Measurements from ENCODE around the gene ITGB3.
"Not testable (repeated sequence)": the region's sequence is repeated elsewhere in the genome, so short reads cannot be mapped to it uniquely, and the experiment has no call there.

Gene ITGB3

DNA sequence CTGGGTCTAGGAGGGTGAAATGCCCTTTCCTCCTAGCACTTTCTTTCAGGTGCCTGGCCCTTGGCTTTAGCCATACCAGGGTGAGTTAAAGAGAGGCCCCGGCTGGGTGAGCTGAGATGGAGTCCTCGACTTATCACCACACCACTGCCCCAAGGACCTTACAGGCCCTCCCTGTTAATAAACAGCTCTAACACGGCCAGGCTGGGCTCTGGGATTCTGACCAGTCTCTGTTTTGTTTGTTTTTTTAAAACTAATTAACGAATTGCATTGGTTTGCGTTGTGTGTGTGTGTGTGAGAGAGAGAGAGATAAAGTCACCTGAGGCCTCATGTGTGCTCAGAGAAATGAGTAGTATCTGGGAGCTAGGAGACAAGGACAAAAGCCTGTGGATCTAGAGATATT, 30.2 kb upstream of the ITGB3 start:
- DNase-seq = no peak

DNA sequence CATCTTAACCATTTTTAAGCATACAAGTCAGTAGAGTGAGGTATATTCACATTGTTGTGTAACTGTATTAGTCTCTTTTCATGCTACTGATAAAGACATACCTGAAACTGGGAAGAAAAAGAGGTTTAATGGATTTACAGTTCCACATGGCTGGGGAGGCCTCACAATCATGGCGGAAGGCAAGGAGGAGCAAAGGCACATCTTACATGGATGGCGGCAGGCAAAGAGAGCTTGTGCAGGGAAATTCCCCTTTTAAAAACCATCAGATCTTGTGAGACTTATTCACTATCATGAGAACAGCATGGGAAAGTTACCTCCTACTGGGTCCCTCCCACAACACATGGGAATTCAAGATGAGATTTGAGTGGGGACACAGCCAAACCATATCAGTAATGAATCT, 29.6 kb upstream of the ITGB3 start:
- DNase-seq = not testable (repeated sequence)

DNA sequence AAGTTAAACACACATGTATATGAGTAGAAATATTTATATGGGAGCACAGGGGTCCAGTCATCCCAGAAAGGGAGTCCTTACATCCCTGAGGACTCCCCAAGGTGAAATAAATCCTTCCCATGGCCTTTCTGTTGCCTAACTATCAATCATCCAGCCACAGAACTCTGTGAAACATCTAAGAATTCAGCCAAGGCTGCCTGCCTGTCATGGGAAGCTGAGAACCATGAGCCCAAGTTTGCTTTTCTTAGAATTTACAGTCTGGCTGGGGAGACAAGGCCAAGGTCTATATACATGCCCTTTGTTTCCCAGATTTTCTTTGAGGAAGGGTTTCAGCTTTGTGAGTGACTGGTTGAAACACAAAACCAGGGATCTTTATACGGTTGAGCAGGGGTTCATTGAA, 28.7 kb upstream of the ITGB3 start:
- no peak for DNase-seq

DNA sequence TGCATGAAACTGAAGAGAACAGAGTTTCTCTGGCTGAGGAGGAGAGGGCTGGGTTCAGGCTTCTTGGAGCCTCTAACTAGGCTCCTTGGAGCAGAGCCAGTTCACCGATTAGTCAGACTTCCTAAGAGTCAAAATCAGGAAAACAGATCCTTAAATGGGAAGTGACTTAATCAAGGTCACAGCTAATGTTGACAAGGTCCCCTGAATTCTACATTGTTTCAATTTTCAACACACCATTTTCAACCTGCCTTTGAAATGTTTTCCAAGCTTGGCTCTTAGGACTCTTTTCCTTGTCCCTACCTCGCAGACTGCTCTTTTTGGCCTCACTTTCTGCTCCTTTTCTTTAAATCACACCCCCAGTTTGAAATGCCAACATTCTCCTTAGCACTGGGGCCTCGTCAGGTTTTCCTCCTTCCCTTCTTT, 28.2 kb upstream of the ITGB3 start:
- DNase-seq = no peak

DNA sequence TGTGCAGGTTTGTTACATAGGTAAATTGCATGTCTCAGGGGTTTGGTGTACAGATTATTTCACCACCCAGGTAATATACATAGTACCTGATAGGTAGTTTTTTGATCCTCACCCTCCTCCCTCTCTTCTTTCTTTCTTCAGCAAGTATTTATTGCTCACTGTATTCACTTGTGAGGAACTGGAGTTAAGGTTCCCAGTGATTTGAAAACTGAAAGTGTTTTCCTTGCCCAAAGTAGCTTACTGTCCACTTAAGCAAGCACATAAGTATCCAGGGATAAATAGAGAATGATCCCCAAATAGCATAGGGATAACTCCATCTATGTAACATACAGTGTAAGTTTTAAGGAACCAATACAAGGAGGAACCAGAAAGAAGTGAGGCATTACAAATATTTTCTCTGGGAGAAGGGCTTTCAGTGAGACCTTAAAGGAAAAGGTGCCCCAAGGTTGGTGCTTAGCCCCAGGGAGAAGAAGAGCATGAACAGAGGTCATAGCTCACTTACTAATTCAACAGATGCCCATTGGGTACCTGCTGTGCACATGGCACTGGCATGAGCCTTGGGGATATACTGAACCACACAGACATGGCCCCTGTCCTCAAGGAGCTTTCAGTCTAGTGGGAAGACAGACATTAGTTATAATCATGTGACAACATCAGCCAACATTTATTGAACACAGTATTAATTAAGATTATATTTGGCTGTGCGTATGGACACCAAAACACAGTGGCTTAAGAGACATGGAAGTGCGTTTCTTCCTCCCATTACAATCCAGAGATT, 27.5 kb upstream of the ITGB3 start:
- DNase-seq = no peak

DNA sequence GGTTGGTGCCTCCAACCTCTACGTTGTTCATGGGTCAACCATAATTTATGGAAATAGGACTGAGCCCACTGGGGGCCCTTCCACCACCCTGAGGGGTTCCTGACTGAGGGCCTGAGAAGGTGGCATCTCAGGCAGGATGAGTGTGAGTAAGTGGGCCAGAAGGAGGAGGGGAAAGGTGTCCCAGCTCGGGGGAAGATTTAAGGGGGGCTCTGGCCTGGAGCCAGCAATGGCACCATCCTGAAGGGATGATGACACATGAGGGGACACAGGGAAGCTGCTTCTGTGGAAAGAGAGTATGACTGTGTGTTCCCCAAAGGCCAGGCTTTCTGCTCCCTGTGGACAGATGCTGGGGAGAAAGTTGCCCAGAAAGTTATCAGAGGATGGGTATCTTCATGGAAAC, 25.8 kb upstream of the ITGB3 start:
- no peak for DNase-seq

DNA sequence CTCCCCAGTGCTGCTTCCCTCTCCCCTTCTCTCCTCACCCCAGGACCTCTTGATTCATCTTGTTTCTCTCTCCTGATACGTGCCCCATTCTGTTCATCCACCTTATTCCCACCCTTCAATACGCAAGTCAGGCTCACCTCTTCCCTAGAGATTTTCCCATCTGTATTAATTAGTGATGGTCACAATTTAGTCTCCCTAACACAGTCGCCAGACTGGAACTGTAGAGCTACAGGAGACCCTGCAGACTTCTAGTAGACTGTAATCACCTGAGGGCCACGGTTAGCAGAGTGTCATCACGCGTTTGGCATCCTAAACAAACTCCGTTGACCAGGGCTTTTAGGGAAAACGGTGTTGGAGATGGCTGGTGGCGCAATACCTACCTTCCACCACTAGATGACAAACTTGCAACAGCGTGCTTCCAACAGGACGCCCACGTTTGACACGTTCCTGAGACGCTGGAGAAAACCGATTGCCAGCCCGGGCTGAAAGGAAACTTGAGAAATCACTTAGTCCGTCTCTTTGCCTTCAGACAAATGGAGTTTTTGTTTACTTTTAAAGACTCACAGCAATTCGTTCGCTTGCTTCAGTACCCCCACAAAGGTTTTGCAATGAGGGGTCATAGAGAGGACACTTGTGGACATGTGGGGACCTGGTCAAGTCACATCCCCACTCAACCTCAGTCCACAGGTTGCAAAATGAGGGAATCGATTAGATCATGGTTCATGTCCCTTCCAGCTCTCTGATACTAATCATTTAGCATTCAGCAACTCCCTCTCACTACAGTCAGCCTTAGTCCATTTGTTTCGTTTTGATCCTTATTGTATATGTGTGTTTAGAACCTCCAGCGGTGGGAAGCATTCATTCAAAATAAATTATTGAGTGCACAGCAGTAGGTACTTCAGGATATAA, 23.8 kb upstream of the ITGB3 start:
- peak; percentile 70 to 77 for DNase-seq

DNA sequence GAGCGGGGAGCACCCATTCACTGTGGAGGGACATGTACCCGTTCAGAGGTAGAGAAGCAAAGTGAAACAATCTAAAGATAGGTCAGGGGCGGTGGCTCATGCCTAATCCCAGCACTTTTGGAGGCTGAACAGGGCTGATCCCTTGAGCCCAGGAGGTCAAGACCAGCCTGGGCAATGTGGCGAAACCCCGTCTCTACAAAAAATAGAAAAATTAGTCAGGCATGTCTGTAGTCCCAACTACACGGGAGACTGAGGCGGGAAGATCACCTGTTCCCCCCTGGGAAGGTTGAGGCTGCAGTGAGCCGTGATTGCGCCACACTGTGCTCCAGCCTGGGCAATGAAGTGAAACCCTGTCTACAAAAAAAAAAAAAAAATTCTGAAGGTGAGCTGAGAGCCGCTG, 22.8 kb upstream of the ITGB3 start:
- DNase-seq = no peak

DNA sequence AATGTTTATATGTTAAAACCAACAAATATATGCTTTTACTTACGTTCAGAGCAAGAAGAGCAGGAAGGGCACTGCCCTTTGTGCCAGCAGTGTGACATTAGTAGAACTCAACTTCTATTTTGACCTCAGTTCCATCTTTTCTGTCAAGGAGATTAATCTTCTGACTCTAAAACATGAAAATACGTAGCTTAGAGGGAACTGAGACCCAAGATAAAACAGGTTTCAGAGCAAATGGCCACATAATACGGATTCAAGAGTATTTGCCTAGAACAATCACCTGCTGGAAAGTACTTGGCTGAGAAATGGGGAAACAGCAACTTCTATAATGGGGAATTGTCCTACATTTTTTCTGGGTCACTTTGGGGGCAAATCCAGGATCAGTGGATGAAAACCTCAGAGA, 22.3 kb upstream of the ITGB3 start:
- no peak for DNase-seq

DNA sequence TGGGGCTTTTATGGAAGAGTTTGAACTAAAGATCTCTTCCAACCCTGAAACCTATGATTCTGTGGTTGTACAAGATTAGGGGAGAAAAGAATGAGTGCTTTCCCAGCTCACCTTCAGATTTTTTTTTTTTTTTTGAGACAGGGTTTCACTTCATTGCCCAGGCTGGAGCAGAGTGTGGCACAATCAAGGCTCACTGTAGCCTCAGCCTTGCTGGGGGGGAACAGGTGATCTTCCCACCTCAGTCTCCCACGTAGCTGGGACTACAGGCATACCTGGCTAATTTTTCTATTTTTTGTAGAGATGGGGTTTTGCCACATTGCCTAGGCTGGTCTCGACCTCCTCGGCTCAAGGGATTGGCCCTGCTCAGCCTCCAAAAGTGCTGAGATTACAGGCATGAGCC, 21.8 kb upstream of the ITGB3 start:
- DNase-seq = no peak

DNA sequence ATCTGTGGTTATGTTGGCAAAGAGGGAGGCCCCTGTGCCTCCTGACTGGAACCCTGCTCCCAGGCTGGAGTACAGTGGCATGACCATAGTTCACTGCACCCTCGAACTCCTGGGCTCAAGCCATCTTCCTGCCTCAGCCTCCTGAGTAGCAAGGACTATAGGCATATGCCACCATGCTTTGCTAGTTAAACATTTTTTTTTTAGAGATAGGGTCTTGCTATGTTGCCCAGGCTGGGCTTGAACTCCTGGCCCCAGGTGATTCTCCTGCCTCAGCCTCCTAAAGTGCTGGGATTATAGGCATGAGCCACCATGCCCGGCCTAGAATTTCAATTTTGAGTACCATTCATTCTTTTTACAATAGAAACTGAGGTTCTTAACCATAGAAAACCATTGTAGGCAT, 21.2 kb upstream of the ITGB3 start:
- no peak for DNase-seq

DNA sequence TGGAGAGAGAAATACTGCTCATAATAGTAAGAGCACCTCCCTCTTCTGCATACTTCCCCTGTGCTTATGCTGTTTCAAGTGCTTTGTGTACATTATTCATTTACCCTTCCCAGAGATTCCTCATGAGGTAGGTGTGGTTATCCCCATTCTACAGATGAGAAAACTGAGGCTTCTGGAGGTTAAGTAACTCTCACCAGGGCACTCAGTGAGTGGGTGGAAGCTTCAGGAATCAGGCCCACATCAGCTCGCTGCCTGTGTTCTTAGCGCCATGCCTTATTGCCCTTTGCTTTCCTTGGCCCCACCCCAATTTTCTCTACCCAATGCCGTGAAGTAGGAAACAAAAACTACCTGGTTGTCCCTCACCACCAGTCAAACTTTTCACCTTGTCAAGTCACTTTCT, 18.1 kb upstream of the ITGB3 start:
- DNase-seq = no peak

DNA sequence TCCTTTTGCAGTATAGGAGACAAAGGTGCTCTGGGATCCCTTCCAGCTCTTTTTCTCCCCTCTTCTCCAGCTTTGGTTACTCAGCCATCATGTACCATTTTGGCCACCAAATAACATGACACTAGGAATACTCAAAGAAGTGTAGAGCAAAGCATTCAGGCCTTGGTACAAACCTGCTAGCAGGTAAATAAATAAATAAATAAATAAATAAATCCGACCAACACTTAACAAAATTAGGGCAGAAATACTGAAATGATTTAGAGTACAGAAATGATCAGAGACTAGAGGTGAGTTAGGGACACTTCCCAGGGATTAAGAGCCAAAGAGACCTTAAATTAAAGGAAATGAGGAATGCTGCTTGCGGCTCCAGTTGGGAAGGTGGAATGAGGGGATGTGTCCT, 17.7 kb upstream of the ITGB3 start:
- DNase-seq = no peak

DNA sequence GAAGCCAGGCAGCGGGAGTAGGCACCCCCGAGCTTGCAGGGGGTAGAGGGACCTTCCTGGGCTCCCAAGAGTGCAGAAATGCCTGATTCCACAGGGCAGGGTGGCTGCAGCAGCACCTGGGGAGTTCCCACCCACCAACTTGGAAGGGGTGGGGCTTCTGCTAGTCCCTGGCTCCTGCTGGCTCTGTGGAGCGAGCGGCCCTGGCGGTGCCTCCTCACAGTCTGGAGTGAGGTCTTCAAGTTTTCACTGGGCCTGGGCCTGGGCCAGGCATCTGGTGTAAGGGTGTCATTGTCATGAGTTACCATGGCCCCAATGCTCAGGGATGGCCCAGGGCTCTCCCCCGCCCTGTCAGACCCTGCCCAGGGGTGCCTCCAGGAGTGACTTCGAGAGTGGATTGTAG, 15.8 kb upstream of the ITGB3 start:
- no peak for DNase-seq

DNA sequence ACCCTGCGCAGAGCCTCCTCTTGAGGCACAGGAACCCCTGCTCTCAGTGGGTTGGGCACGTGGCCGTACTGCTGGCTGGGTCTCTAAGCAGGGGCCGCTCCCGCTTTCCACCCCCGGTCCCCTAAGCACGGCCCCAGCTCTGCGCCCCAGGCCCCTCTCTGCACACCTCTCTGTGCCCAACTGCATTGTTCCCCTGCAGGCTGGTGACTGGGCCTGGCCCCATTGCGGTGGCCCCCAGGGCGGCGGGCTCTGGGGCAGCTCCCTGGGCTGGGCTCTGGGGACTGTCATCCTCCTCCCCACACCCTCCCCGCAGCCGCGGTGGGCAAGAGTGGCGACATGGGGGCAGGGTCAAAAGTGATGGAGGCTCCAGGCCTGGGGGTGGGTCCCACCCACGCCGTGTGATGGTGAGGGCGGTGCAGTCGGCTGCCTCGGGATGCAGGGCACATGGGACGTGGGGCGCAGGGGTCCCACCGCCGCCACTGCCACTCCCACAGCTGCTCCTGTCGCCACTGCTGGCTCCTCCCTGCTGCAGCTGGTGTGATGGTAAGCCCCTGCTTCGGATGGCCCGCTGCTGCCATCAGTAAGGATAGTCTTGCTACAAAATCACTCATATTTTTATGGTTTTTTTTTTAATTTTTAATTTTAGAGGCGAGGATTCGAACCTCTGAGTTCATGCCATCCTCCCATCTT, 15.2 kb upstream of the ITGB3 start:
- no peak for DNase-seq

DNA sequence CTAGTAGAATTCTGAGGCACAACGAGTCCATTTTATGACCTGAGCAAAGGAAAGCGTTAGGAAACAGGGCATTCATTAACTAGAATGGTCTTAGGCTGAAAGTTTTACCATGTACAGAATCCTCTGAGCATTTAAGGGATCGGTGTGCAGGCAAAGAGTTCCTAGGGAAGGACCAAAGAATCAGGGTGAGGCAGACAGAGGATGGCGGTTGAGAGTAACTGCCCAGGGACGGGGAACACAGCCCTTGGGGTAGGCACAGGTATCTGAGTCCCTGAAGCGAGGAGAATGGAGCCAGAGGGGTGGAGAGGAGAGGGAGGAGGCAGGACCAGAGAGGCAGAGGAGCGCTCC, 14.0 kb upstream of the ITGB3 start:
- DNase-seq = no peak

DNA sequence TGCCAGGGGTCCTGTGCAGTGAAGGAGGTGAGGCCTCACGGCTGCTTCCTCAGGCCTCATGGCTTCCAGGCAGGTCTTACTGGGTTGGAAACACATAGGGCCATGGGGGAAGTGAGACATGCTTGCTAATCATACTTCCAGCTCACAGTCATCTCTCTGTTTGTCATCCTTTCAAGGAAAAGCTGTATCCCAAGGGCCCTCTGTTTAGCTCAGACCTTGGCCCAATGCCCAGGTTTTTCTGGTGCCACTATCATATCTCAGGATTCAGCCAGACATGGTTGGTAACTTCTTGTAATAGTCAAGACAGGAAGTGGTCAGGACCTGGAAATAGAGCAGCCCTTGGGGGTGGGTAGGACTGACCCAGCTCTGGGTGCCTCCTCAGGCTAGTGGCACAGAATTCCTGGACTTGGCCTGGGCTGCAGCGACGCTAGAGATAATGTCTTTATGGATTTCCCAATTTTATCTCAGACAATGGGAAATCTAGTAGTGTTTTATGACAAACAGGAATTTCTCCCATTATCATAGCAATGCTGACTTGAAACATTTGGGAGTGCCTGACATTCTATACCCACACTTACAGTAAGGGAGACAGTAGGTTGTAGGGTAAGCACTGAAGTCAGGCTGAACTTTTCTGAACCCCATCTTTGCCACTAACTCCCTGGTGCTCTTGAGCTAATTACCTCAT, 13.5 kb upstream of the ITGB3 start:
- DNase-seq = no peak

DNA sequence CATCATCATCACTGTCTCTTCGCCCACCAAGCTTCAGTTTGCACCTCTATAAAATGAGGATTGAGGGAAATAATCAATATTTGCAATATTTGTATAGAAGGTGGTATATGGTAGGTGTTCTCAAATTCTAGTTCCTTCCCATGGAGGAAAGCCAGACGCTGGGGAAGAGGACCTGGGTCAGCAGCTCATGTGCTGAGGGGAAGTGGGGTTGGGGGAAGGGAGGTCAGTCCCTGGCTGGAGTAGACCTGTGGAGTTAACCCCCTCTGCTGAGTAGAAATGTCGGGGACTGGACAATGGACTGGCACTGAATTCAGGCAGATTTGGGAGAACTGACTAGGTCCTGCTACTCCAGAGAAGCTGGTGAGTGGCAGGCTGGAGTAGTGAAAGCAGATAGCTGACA, 12.8 kb upstream of the ITGB3 start:
- DNase-seq = no peak

DNA sequence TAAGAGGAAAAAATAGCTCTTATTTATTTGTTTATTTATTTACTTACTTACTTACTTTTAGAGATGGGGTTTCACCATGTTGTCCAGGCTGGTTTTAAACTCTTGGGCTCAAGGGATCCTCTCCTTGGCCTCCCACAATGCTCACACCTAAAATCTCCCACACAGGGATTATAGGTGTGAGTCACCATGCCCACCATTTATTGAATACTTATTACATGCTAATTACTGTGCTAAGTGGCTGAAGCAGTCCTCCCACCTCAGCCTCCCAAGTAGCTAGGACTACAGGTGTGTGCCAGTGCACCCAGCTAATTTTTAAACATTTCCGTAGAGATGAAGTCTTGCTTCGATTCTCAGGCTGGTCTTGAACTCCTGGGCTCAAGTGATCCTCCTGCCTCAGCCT, 11.0 kb upstream of the ITGB3 start:
- DNase-seq = no peak

DNA sequence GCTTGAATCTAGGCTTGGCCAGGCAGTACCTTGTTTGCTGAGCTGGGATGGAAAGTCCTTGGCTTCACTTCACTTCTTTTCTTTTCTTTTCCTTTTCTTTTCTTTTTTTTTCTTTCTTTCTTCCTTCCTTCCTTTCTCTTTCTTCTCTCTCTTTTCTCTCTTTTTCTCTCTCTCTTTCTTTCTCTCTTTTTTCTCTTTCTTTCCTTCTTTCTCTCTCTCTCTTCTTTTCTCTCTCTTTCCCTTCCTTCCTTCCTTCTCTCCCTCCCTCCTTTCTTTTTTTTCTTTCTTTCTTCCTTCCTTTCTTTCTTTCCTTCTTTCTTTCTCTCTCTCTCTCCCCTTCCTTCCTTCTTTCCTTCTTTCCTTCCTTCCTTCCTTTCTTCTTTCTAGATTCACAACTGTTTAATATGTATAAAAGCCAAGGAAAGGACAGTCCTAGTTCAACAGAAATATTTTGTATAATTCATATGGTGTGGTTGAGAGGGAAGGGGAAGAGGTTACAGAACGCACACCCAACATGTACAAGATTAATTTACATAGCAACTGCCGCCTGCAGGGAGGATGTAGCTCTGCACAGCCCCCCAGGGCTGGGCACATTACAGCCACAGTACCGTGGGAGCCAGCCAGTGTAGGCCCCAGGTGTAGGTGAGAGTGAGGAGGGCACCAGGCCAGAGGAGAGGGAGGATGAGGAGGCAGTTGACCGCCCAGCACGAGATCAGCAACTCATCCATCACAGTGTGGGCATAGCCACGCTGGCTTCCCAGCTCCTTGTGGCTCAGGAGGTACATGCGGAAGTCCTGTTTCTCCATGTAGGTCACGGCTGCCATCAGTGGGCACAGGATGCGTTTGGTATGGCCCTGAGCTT, 9.7 kb upstream of the ITGB3 start:
- DNase-seq = no peak

DNA sequence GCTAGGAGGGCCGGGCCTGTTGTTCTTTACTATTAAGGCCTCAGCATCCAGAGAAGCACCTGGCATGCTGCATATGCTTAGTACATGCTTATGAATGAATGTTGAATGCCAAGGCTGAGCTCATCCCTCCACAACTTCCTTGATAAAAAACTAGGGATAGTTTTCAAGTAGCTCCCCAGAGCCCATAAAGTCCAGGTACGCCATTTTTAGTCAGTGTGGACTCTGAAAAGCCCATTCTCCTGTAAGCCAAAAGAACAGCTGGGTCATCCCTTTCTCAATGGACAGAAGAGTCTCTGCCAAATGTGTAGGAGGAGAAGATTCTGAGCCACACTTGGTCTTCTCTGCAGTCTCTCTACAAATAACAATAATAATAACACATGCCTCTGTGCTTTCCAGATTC, 8.9 kb upstream of the ITGB3 start:
- DNase-seq = no peak

DNA sequence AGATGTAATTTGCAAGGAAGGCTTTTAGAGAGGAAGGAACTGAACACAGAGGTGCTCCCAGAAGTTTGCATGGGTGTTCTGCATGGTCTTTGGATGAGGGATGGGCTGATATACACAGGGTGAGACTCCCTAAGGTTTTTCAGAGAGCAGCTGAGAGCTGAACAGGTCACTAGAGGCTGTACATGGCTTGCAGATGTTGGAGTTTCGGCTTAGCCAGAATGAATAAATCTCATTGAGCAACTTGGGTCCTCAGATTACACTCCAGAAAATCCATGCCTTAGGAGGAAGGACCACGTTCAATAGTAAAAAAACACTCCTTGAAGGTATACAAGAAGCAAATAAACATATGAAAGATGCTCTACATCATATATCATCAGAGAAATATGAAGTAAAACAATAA, 7.5 kb upstream of the ITGB3 start:
- DNase-seq = no peak

All from CD4-positive, alpha-beta T cell treated with Interferon alpha-2 for 1 hour (primary cell).